Hepatocyte (in vitro differentiated cells): ENCODE results near the gene MED15.

Experiments used
- EZH2 ChIP-seq: fragments of 200-600 bp; sonication (generic); IDR thresholded peaks from 2 replicates; pipeline ENCODE4 v1.6.1; 2016; ENCODE audit warnings: antibody characterized with exemption, mild to moderate bottlenecking, borderline replicate concordance
- EZH2phosphoT487 ChIP-seq: fragments of 200-600 bp; sonication (generic); IDR thresholded peaks from one replicate; pipeline ENCODE4 v1.6.1; 2018; ENCODE audit warnings: antibody characterized with exemption, mild to moderate bottlenecking, low read depth, moderate library complexity; ENCODE audit not compliant: unreplicated experiment, severe bottlenecking
- TF ChIP-seq, protein P1 (sequence below): fragments of 200-600 bp; sonication (generic); IDR thresholded peaks from 2 replicates; pipeline ENCODE4 v1.5.1; 2016; ENCODE audit warnings: antibody characterized with exemption, mild to moderate bottlenecking; ENCODE audit not compliant: poor library complexity

- TF ChIP-seq, protein P1, sequence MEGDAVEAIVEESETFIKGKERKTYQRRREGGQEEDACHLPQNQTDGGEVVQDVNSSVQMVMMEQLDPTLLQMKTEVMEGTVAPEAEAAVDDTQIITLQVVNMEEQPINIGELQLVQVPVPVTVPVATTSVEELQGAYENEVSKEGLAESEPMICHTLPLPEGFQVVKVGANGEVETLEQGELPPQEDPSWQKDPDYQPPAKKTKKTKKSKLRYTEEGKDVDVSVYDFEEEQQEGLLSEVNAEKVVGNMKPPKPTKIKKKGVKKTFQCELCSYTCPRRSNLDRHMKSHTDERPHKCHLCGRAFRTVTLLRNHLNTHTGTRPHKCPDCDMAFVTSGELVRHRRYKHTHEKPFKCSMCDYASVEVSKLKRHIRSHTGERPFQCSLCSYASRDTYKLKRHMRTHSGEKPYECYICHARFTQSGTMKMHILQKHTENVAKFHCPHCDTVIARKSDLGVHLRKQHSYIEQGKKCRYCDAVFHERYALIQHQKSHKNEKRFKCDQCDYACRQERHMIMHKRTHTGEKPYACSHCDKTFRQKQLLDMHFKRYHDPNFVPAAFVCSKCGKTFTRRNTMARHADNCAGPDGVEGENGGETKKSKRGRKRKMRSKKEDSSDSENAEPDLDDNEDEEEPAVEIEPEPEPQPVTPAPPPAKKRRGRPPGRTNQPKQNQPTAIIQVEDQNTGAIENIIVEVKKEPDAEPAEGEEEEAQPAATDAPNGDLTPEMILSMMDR = no peak
- TF ChIP-seq EZH2phosphoT487 (no peak), EZH2 (no peak)
Measured at GRCh38 chr22:20563941-20564371, 56.5 kb downstream of the MED15 start.
